A549 (cell line): ENCODE results near the gene KIAA0232. TPM values are rescaled to one million over a fixed set of nuclear protein-coding genes. Genes with fewer than 3 reads are reported as not detected.
A peak's percentile ranks its signal among the peaks of the same experiment; 100 is the strongest.

Source experiments
- ATAC-seq, 2 experiments: fragments of 200-7000 bp in 1 of 2; fragments of >200 bp in 1 of 2; cut with Nextera tagmentation in 1 of 2; cut with Tn5 transposase in 1 of 2; 3 replicates each; pipeline versions ENCODE4 v1.8.0 to v1.9.1; 2018 to 2020; ENCODE audit warnings: mild to moderate bottlenecking in 1 of 2, moderate library complexity in 1 of 2
- CTCF ChIA-PET: fragments of 300-600 bp; sonication (Branson Sonifier 250); formaldehyde crosslinking; extraction: SDS; loops from one replicate; lab custom pipeline; 2021; ENCODE audit warnings: antibody characterized with exemption, inconsistent platforms; lab: Yijun Ruan, JAX
- POLR2A ChIA-PET: fragments of 350-600 bp; formaldehyde crosslinking; extraction: SDS; loops from one replicate; lab custom pipeline; 2021; ENCODE audit warnings: antibody characterized with exemption, inconsistent platforms; lab: Yijun Ruan, JAX
- DNase-seq, 2 experiments: peaks; one replicate each; pipeline versions ENCODE4 v3.0.0 to v3.0.0-alpha.2; 2011 to 2016; ENCODE audit warnings: low read depth in 1 of 2, low spot score in 1 of 2
- FAIRE-seq: peaks from 2 replicates; lab custom pipeline; 2011; peaks lifted over from hg19 to GRCh38; lab: Jason Lieb, UNC
- H3K27ac ChIP-seq, 2 experiments: fragments of >200 bp; sonication (Bioruptor Twin); formaldehyde crosslinking; 3 replicates each; pipeline ENCODE4 v1.5.1; 2016 to 2017
- H3K4me1 ChIP-seq: fragments of >200 bp; sonication (Bioruptor Twin); formaldehyde crosslinking; 3 replicates; pipeline ENCODE4 v1.6.1; 2016
- H3K4me2 ChIP-seq: fragments of >200 bp; sonication (Bioruptor Twin); formaldehyde crosslinking; 3 replicates; pipeline ENCODE4 v1.6.1; 2016
- H3K4me3 ChIP-seq: fragments of >200 bp; sonication (Bioruptor Twin); formaldehyde crosslinking; 3 replicates; pipeline ENCODE4 v1.5.1; 2016
- H3K9me3 ChIP-seq: fragments of >200 bp; sonication (Bioruptor Twin); formaldehyde crosslinking; 3 replicates; pipeline ENCODE4 v1.6.1; 2016
- BCL3 ChIP-seq: fragments of >200 bp; sonication (Bioruptor Twin); formaldehyde crosslinking; IDR thresholded peaks from 3 replicates; pipeline ENCODE4 v1.6.1; 2016
- BHLHE40 ChIP-seq: IDR thresholded peaks from 2 replicates; pipeline ENCODE4 v1.6.1; 2012; ENCODE audit warnings: low read depth, low read length, inconsistent platforms
- E2F6 ChIP-seq: IDR thresholded peaks from 2 replicates; pipeline ENCODE4 v1.6.1; 2012; ENCODE audit warnings: low read depth, borderline replicate concordance
- ELK1 ChIP-seq: fragments of 150-350 bp; IDR thresholded peaks from 2 replicates; pipeline ENCODE4 v1.6.1; 2014; ENCODE audit warnings: low read depth, mild to moderate bottlenecking, low read length
- FOSL2 ChIP-seq, 2 experiments: fragments of 450-650 bp in 1 of 2; fragments of >200 bp in 1 of 2; sonication (Bioruptor Twin) in 1 of 2; formaldehyde crosslinking; IDR thresholded peaks; 2 replicates each; pipeline versions ENCODE4 v1.5.0 to v1.6.1; 2016 to 2020; ENCODE audit warnings: mild to moderate bottlenecking in 1 of 2, moderate library complexity in 1 of 2
- HDAC2 ChIP-seq: fragments of 200-600 bp; sonication (generic); IDR thresholded peaks from 2 replicates; pipeline ENCODE4 v1.6.1; 2016
- HMGXB4 ChIP-seq: fragments of 250-450 bp; sonication (Bioruptor Pico); IDR thresholded peaks from 2 replicates; pipeline ENCODE4 v1.5.0; 2021; ENCODE audit warnings: mild to moderate bottlenecking, moderate library complexity, borderline replicate concordance
- HOXB5 ChIP-seq: fragments of 250-450 bp; sonication (Bioruptor Pico); IDR thresholded peaks from 2 replicates; pipeline ENCODE4 v1.5.0; 2020; ENCODE audit warnings: mild to moderate bottlenecking, moderate library complexity
- JUNB ChIP-seq: fragments of >200 bp; sonication (Bioruptor Twin); formaldehyde crosslinking; IDR thresholded peaks from 2 replicates; pipeline ENCODE4 v1.6.1; 2016
- MAZ ChIP-seq: fragments of 150-350 bp; IDR thresholded peaks from 2 replicates; pipeline ENCODE4 v1.6.1; 2014; ENCODE audit warnings: antibody characterized with exemption, low read depth, low read length, borderline replicate concordance
- NPAS2 ChIP-seq: fragments of 250-450 bp; sonication (Bioruptor Pico); IDR thresholded peaks from 2 replicates; pipeline ENCODE4 v1.8.0; 2022; ENCODE audit warnings: mild to moderate bottlenecking, moderate library complexity, borderline replicate concordance
- POLR2A ChIP-seq: IDR thresholded peaks from 2 replicates; pipeline ENCODE4 v1.6.1; 2012; ENCODE audit warnings: mild to moderate bottlenecking, low read length
- RAD21 ChIP-seq, 2 experiments: fragments of >200 bp in 1 of 2; sonication (Bioruptor Twin) in 1 of 2; formaldehyde crosslinking in 1 of 2; IDR thresholded peaks in 1 of 2; conservative IDR thresholded peaks in 1 of 2; 2 replicates in 1 of 2; 3 replicates in 1 of 2; pipeline ENCODE4 v1.6.1; 2012 to 2018; ENCODE audit warnings: inconsistent platforms in 1 of 2
- RFX5 ChIP-seq: fragments of 450-650 bp; IDR thresholded peaks from 2 replicates; pipeline ENCODE4 v1.7.1; 2014; ENCODE audit warnings: antibody characterized with exemption, mild to moderate bottlenecking, moderate library complexity
- USF2 ChIP-seq: fragments of 450-650 bp; IDR thresholded peaks from 2 replicates; pipeline ENCODE4 v1.6.1; 2014; ENCODE audit warnings: antibody characterized with exemption
- WGBS: methylation state at CpG from one replicate; pipeline ENCODE4 v1.1.6; 2017; ENCODE audit errors: missing lambda C conversion rate; 5-methylcytosine and 5-hydroxymethylcytosine counted together
- polyA plus RNA-seq, 4 experiments: library from polyadenylated mRNA; depleted of rRNA in 3 of 4; stranded (reverse); fragments of >200 nt; fragmentation: RNase III in 1 of 4; extraction: RNeasy Plus Mini Kit Qiagen cat#74134 plus additional on column Dnase treatment in 1 of 4; gene quantifications; 2 replicates in 3 of 4; 3 replicates in 1 of 4; pipeline ENCODE4 v1.2.3, GENCODE V29; 2011 to 2017

Gene KIAA0232
- polyA plus RNA-seq, 2 of the 4 experiments (the other 2 are of a cell fraction) = 9.3 to 21.5 TPM

GRCh38 chr4:6761649-6762615, 20.6 kb upstream of the KIAA0232 start:
- POLR2A ChIA-PET = no interaction called here
- ATAC-seq (no peak), FAIRE-seq (no peak)
- no peak overlapping the region for H3K4me2 ChIP-seq
- WGBS = 92% methylated on average over 13 of the region's 35 CpGs
- TF ChIP-seq RAD21 (conservative IDR thresholded peaks at IDR 0.05 in 1 of 2, IDR thresholded peaks at IDR 0.05 in 1 of 2) (no peak), NPAS2 (CRISPR knock-in tag) (no peak), HMGXB4 (no peak), RFX5 (no peak)
- TF ChIP-seq, all 56 proteins: peak for 0
- H3K9me3 ChIP-seq = no peaks in the 10 kb centered on the region
- no peak overlapping the region for H3K4me3 ChIP-seq
- CTCF ChIA-PET = interaction anchor here (2.1 kb wide), 1 partner anchor 42 kb away, joined by 7 read pairs; no protein-coding TSS in a partner anchor
- H3K27ac ChIP-seq = no peak overlapping the region; a peak in 1 of 6 replicates
- DNase-seq = no peak
- H3K4me1 ChIP-seq = peaks cover 15% of the 10 kb centered on the region; the same call in 2 of the 3 replicates

- 54% methylated on average over 12 of the region's 16 CpGs for WGBS
- ATAC-seq = peak; percentile 77 to 81
These were observed 19.1 kb upstream of the KIAA0232 start for GRCh38 chr4:6763330-6763851.

GRCh38 chr4:6764976-6765620, 17.4 kb upstream of the KIAA0232 start:
- CTCF ChIA-PET = interaction anchor here (1.1 kb wide), 1 partner anchor 16 kb away, joined by 3 read pairs; no protein-coding TSS in a partner anchor
- Histone ChIP-seq H3K4me1 (peaks cover 23% of the 10 kb centered on the region), H3K4me3 (no peak overlapping the region), H3K4me2 (no peak overlapping the region), H3K9me3 (no peaks in the 10 kb centered on the region), H3K27ac (no peak overlapping the region)
- POLR2A ChIA-PET = no interaction called here
- TF ChIP-seq HDAC2 (no peak), FOSL2 (IDR thresholded peaks at IDR 0.05) (no peak), FOSL2 (CRISPR knock-in tag; IDR thresholded peaks at IDR 0.05) (no peak), HOXB5 (CRISPR knock-in tag) (no peak), USF2 (no peak), BCL3 (no peak), E2F6 (no peak), BHLHE40 (no peak), ELK1 (no peak)
- no peak for FAIRE-seq
- WGBS = 80% methylated on average over 11 of the region's 11 CpGs
- DNase-seq = no peak
- no peak for ATAC-seq

More at GRCh38 chr4:6763330-6763851, 19.1 kb upstream of the KIAA0232 start:
- ChIA-PET POLR2A (no interaction called here), CTCF (interaction anchor here (0.9 to 2.1 kb wide), 2 partner anchors 43 to 110 kb away, joined by 4 to 7 read pairs; no protein-coding TSS in a partner anchor)
- Histone ChIP-seq H3K4me2 (peak overlapping the region; percentile 19; the same call in 1 of the 3 replicates), H3K4me1 (peaks cover 26% of the 10 kb centered on the region)
- no peak for FAIRE-seq
- 0 out of 5 replicates have a peak, but pooled peaks of 1 of the 2 experiments have one; percentile 7 for TF ChIP-seq RAD21 (conservative IDR thresholded peaks at IDR 0.05 in 1 of 2, IDR thresholded peaks at IDR 0.05 in 1 of 2)
- no peak for TF ChIP-seq HDAC2
- TF ChIP-seq POLR2A = no peak
- TF ChIP-seq JUNB = no peak
- no peak for TF ChIP-seq MAZ
- TF ChIP-seq, all 56 proteins: peak for 1
- Histone ChIP-seq H3K9me3 (no peaks in the 10 kb centered on the region), H3K27ac (peak overlapping the region in 1 of 2 experiments; percentile 11; a peak in 1 of 6 replicates), H3K4me3 (no peak overlapping the region)
- DNase-seq = peak in 1 of 2 experiments; percentile 43
